IMR-90 (cell line): ENCODE results near the gene TP53TG5. TPM values are rescaled to one million over a fixed set of nuclear protein-coding genes. Genes with fewer than 3 reads are reported as not detected.

Experiments
- ATAC-seq: fragments of 200-7000 bp; cut with Tn5 transposase; 2 replicates; pipeline ENCODE4 v1.9.1; 2020; ENCODE audit warnings: low read depth, mild to moderate bottlenecking, moderate library complexity
- BruUV-seq: library from RNA; stranded (reverse); fragments of 400-500 nt; replicated peaks from 2 replicates; lab custom pipeline; 2021; lab: Mats Ljungman, UMichigan
- CTCF ChIA-PET: fragments of 300-600 bp; formaldehyde crosslinking; extraction: SDS; loops from one replicate; lab custom pipeline; 2021; ENCODE audit warnings: antibody characterized with exemption; lab: Yijun Ruan, JAX
- POLR2A ChIA-PET: fragments of 300-600 bp; sonication (Branson Sonifier 250); formaldehyde crosslinking; loops from one replicate; lab custom pipeline; 2022; ENCODE audit warnings: antibody characterized with exemption; ENCODE audit not compliant: unreplicated experiment; lab: Charles Lee
- DNase-seq: peaks from one replicate; pipeline ENCODE4 v3.0.0; 2013
- H2AFZ ChIP-seq: replicated peaks from 2 replicates; pipeline ENCODE3; 2013; ENCODE audit warnings: low read length, mild to moderate bottlenecking; ENCODE audit not compliant: poor library complexity
- H2AK5ac ChIP-seq: 2 replicates; pipeline ENCODE4 v1.6.1; 2013; ENCODE audit warnings: low read depth, low read length, inconsistent platforms
- H2AK9ac ChIP-seq: replicated peaks from 2 replicates; pipeline ENCODE3; 2013; ENCODE audit warnings: mild to moderate bottlenecking, low read depth, low read length, moderate library complexity; ENCODE audit not compliant: poor library complexity
- H2BK120ac ChIP-seq: 2 replicates; pipeline ENCODE4 v1.6.1; 2013; ENCODE audit warnings: low read depth, low read length, inconsistent platforms
- H2BK15ac ChIP-seq: 3 replicates; pipeline ENCODE4 v1.6.1; 2013; ENCODE audit warnings: low read depth, low read length, inconsistent platforms
- H2BK20ac ChIP-seq: 2 replicates; pipeline ENCODE4 v1.6.1; 2013; ENCODE audit warnings: low read depth, mild to moderate bottlenecking, inconsistent platforms, low read length, moderate library complexity
- H2BK5ac ChIP-seq: 2 replicates; pipeline ENCODE4 v1.6.1; 2013; ENCODE audit warnings: mild to moderate bottlenecking, low read depth, low read length, inconsistent platforms; ENCODE audit not compliant: poor library complexity, severe bottlenecking
- H3K14ac ChIP-seq: replicated peaks from 2 replicates; pipeline ENCODE4 v1.6.1; 2013; ENCODE audit warnings: low read depth, low read length, inconsistent platforms
- H3K18ac ChIP-seq: 2 replicates; pipeline ENCODE4 v1.6.1; 2013; ENCODE audit warnings: low read depth, low read length, control low read depth
- H3K23ac ChIP-seq: 2 replicates; pipeline ENCODE4 v1.6.1; 2013; ENCODE audit warnings: low read depth, low read length, inconsistent platforms
- H3K27ac ChIP-seq: 2 replicates; pipeline ENCODE4 v1.5.1; 2013; ENCODE audit warnings: mild to moderate bottlenecking, control low read depth, low read length; ENCODE audit not compliant: insufficient read depth
- H3K27me3 ChIP-seq: 2 replicates; pipeline ENCODE4 v1.6.1; 2013; ENCODE audit warnings: low read length; ENCODE audit not compliant: control insufficient read depth, insufficient read depth
- H3K36me3 ChIP-seq: 2 replicates; pipeline ENCODE4 v1.6.1; 2013; ENCODE audit warnings: low read length, mixed read lengths; ENCODE audit not compliant: control insufficient read depth, insufficient read depth
- H3K4ac ChIP-seq: 2 replicates; pipeline ENCODE4 v1.6.1; 2013; ENCODE audit warnings: low read depth, low read length, inconsistent platforms
- H3K4me1 ChIP-seq: 2 replicates; pipeline ENCODE4 v1.6.1; 2013; ENCODE audit warnings: low read length, mixed read lengths; ENCODE audit not compliant: control insufficient read depth, insufficient read depth
- H3K4me2 ChIP-seq: 2 replicates; pipeline ENCODE4 v1.6.1; 2013; ENCODE audit warnings: low read depth, mild to moderate bottlenecking, control low read depth, low read length, moderate library complexity
- H3K4me3 ChIP-seq: 2 replicates; pipeline ENCODE4 v1.5.1; 2013; ENCODE audit warnings: low read depth, mild to moderate bottlenecking, control low read depth, low read length, moderate library complexity; ENCODE audit not compliant: insufficient read depth
- H3K56ac ChIP-seq: 2 replicates; pipeline ENCODE4 v1.6.1; 2013; ENCODE audit warnings: low read length, inconsistent platforms; ENCODE audit not compliant: insufficient read depth; ENCODE audit errors: extremely low read depth
- H3K79me1 ChIP-seq, 2 experiments: 2 replicates each; pipeline ENCODE4 v1.6.1; 2013; ENCODE audit warnings: low read length in 2 of 2, inconsistent platforms in 1 of 2, low read depth in 1 of 2
- H3K9ac ChIP-seq: 2 replicates; pipeline ENCODE4 v1.6.1; 2013; ENCODE audit warnings: low read depth, low read length, control low read depth
- H3K9me1 ChIP-seq: 2 replicates; pipeline ENCODE4 v1.6.1; 2013; ENCODE audit warnings: low read length, inconsistent platforms; ENCODE audit not compliant: insufficient read depth
- H3K9me3 ChIP-seq: 2 replicates; pipeline ENCODE4 v1.6.1; 2013; ENCODE audit warnings: low read length; ENCODE audit not compliant: control insufficient read depth, insufficient read depth
- H4K20me1 ChIP-seq: 2 replicates; pipeline ENCODE4 v1.6.1; 2013; ENCODE audit warnings: low read length, inconsistent platforms; ENCODE audit not compliant: insufficient read depth
- H4K5ac ChIP-seq: 2 replicates; pipeline ENCODE4 v1.6.1; 2013; ENCODE audit warnings: mild to moderate bottlenecking, low read depth, low read length, control low read depth
- H4K8ac ChIP-seq, 2 experiments: 2 replicates each; pipeline ENCODE4 v1.6.1; 2013; ENCODE audit warnings: low read depth in 2 of 2, low read length in 2 of 2, control low read depth in 1 of 2, inconsistent platforms in 1 of 2
- H4K91ac ChIP-seq: 2 replicates; pipeline ENCODE4 v1.6.1; 2013; ENCODE audit warnings: low read depth, low read length, inconsistent platforms; ENCODE audit not compliant: insufficient read depth
- BHLHE40 ChIP-seq: fragments of 150-350 bp; IDR thresholded peaks from 2 replicates; pipeline ENCODE4 v1.6.1; 2016; ENCODE audit warnings: mild to moderate bottlenecking, low read depth, low read length
- CEBPB ChIP-seq: IDR thresholded peaks from 2 replicates; pipeline ENCODE4 v1.6.1; 2012; ENCODE audit warnings: low read depth, low read length, improper control_type of control experiment
- CHD1 ChIP-seq: IDR thresholded peaks from 2 replicates; pipeline ENCODE4 v1.6.1; 2012; ENCODE audit warnings: low read depth, low read length, improper control_type of control experiment
- FOS ChIP-seq: fragments of 150-350 bp; IDR thresholded peaks from 2 replicates; pipeline ENCODE4 v1.6.1; 2016; ENCODE audit warnings: low read depth, low read length
- MAFK ChIP-seq: IDR thresholded peaks from 2 replicates; pipeline ENCODE4 v1.6.1; 2012; ENCODE audit warnings: low read depth, low read length, improper control_type of control experiment
- MAZ ChIP-seq: IDR thresholded peaks from 2 replicates; pipeline ENCODE4 v1.6.1; 2012; ENCODE audit warnings: low read depth, mild to moderate bottlenecking, low read length, improper control_type of control experiment, moderate library complexity, borderline replicate concordance
- MXI1 ChIP-seq: IDR thresholded peaks from 2 replicates; pipeline ENCODE4 v1.6.1; 2012; ENCODE audit warnings: low read depth, mild to moderate bottlenecking, low read length, moderate library complexity, borderline replicate concordance
- NFE2L2 ChIP-seq: fragments of 150-350 bp; IDR thresholded peaks from 2 replicates; pipeline ENCODE4 v1.6.1; 2016; ENCODE audit warnings: low read depth, mild to moderate bottlenecking, low read length
- POLR2A ChIP-seq: IDR thresholded peaks from 2 replicates; pipeline ENCODE4 v1.6.1; 2012; ENCODE audit warnings: mild to moderate bottlenecking, low read depth, low read length
- RAD21 ChIP-seq: IDR thresholded peaks from 2 replicates; pipeline ENCODE4 v1.6.1; 2012; ENCODE audit warnings: low read length, improper control_type of control experiment
- RCOR1 ChIP-seq: IDR thresholded peaks from 2 replicates; pipeline ENCODE4 v1.6.1; 2012; ENCODE audit warnings: mild to moderate bottlenecking, low read length, improper control_type of control experiment; ENCODE audit not compliant: insufficient replicate concordance
- RFX5 ChIP-seq: IDR thresholded peaks from 2 replicates; pipeline ENCODE4 v1.8.0; 2012; ENCODE audit warnings: low read depth, mild to moderate bottlenecking, low read length, moderate library complexity
- SMC3 ChIP-seq: fragments of 150-350 bp; IDR thresholded peaks from 2 replicates; pipeline ENCODE4 v1.6.1; 2016; ENCODE audit warnings: low read depth, mild to moderate bottlenecking, antibody characterized with exemption, low read length, moderate library complexity
- USF2 ChIP-seq: fragments of 150-350 bp; IDR thresholded peaks from 2 replicates; pipeline ENCODE4 v1.6.1; 2017; ENCODE audit warnings: mild to moderate bottlenecking, antibody characterized with exemption, low read length, low read depth
- dilution Hi-C: fragments of 300-500 bp; cut with HindIII; formaldehyde crosslinking; loops from one replicate; pipeline ENCODE4 v1.14.3; 2018; ENCODE audit warnings: low sequenced_read_pairs; ENCODE audit not compliant: unreplicated experiment
- in situ Hi-C: fragments of 300-500 bp; cut with MboI; formaldehyde crosslinking; loops from 3 replicates; pipeline ENCODE4 v1.14.3; 2019; ENCODE audit warnings: low sequenced_read_pairs, inconsistent platforms, mixed read lengths
- intact Hi-C: fragments of 100-400 bp; cut with micrococcal nuclease; formaldehyde crosslinking; loops from 2 replicates; pipeline ENCODE4 v1.10.0; 2022
- polyA plus RNA-seq, 3 experiments: library from polyadenylated mRNA; depleted of rRNA; stranded (reverse); fragments of >200 nt; gene quantifications; 2 replicates each; pipeline ENCODE4 v1.2.3, GENCODE V29; 2012; ENCODE audit warnings: low replicate concordance in 1 of 3
- total RNA-seq: library from RNA; depleted of rRNA; stranded (reverse); fragments of >200 nt; gene quantifications from 2 replicates; pipeline ENCODE4 v1.2.3, GENCODE V29; 2012

Gene TP53TG5
- total and polyA plus RNA-seq, 2 of the 4 experiments (the other 2 are of a cell fraction), result not detected

- TF ChIP-seq FOS, result no peak
- no peak for TF ChIP-seq MXI1
- TF ChIP-seq CEBPB, result no peak
- no peak for TF ChIP-seq USF2
These were observed 9.7 kb downstream of the TP53TG5 start (continued) for GRCh38 chr20:45368221-45368980.

GRCh38 chr20:45367126-45367525 lies 11.0 kb downstream of the TP53TG5 start:
- Histone ChIP-seq H3K79me1 (peaks cover 9 to 39% of the 10 kb centered on the region in 2 experiments), H3K27ac (no peak overlapping the region), H3K27me3 (no peaks in the 10 kb centered on the region), H3K23ac (no peak overlapping the region), H2AK9ac (no peak overlapping the region), H4K91ac (no peak overlapping the region), H3K56ac (no peak overlapping the region), H3K4me3 (no peak overlapping the region), H2BK5ac (no peak overlapping the region), H3K4me2 (no peak overlapping the region), H2BK20ac (no peak overlapping the region), H3K14ac (no peak overlapping the region), H2AFZ (no peak overlapping the region), H3K9ac (no peak overlapping the region), H3K18ac (no peak overlapping the region), H3K9me3 (no peaks in the 10 kb centered on the region), H2AK5ac (no peak overlapping the region), H4K8ac (no peak overlapping the region), H3K4ac (no peak overlapping the region), H3K9me1 (peaks cover 4% of the 10 kb centered on the region; the same call in 1 of the 2 replicates), H3K4me1 (0 out of 2 replicates have a peak, but pooled peaks cover 3% of the 10 kb centered on the region), H3K36me3 (peaks cover 19% of the 10 kb centered on the region), H4K5ac (no peak overlapping the region), H4K20me1 (no peaks in the 10 kb centered on the region), H2BK15ac (no peak overlapping the region), H2BK120ac (no peak overlapping the region)
- ChIA-PET CTCF (no interaction called here), POLR2A (no interaction called here)
- DNase-seq (no peak), ATAC-seq (no peak)
- TSS peak; percentile 25 for BruUV-seq
- dilution Hi-C loops, result no loop called here
- in situ Hi-C loops, result no loop called here
- intact Hi-C loops, result no loop called here
- TF ChIP-seq NFE2L2, result no peak
- TF ChIP-seq BHLHE40, result no peak
- no peak for TF ChIP-seq RFX5
- no peak for TF ChIP-seq FOS
- TF ChIP-seq SMC3, result no peak
- TF ChIP-seq RCOR1, result no peak
- no peak for TF ChIP-seq CEBPB
- TF ChIP-seq RAD21, result no peak
- no peak for TF ChIP-seq MXI1
- no peak for TF ChIP-seq POLR2A
- no peak for TF ChIP-seq CHD1
- TF ChIP-seq USF2, result no peak
- no peak for TF ChIP-seq MAFK
- no peak for TF ChIP-seq MAZ
